Neural cell (in vitro differentiated cells): ENCODE data around the gene DNAJC5.

Experiments
- CTCF ChIP-seq: fragments of 450-650 bp; IDR thresholded peaks from 2 replicates; pipeline ENCODE4 v1.5.1; 2014; ENCODE audit warnings: antibody characterized with exemption, mild to moderate bottlenecking, moderate library complexity; ENCODE audit not compliant: poor library complexity, severe bottlenecking
- EP300 ChIP-seq: fragments of 450-650 bp; conservative IDR thresholded peaks from 2 replicates; pipeline ENCODE4 v1.6.1; 2014; ENCODE audit warnings: antibody characterized with exemption, mild to moderate bottlenecking, moderate library complexity; ENCODE audit not compliant: poor library complexity, severe bottlenecking
- EZH2 ChIP-seq: fragments of 200-600, 300-800 bp; shearing (Covaris generic), sonication (generic); IDR thresholded peaks from 2 replicates; pipeline ENCODE4 v1.6.1; 2014; ENCODE audit warnings: antibody characterized with exemption, low read length, borderline replicate concordance, mild to moderate bottlenecking; ENCODE audit not compliant: insufficient read depth, poor library complexity, severe bottlenecking
- MXI1 ChIP-seq: fragments of 450-650 bp; conservative IDR thresholded peaks from 2 replicates; pipeline ENCODE4 v1.6.1; 2014; ENCODE audit warnings: antibody characterized with exemption, mild to moderate bottlenecking; ENCODE audit not compliant: poor library complexity, severe bottlenecking
- RAD21 ChIP-seq: fragments of 450-650 bp; conservative IDR thresholded peaks from 2 replicates; pipeline ENCODE4 v1.6.1; 2014; ENCODE audit warnings: antibody characterized with exemption, mild to moderate bottlenecking, moderate library complexity
- REST ChIP-seq: IDR thresholded peaks from 2 replicates; pipeline ENCODE4 v1.6.1; 2012; ENCODE audit warnings: borderline replicate concordance
- SMC3 ChIP-seq: fragments of 450-650 bp; conservative IDR thresholded peaks from 2 replicates; pipeline ENCODE4 v1.6.1; 2014; ENCODE audit warnings: antibody characterized with exemption, mild to moderate bottlenecking, moderate library complexity; ENCODE audit not compliant: poor library complexity
- TAF1 ChIP-seq: IDR thresholded peaks from 2 replicates; pipeline ENCODE4 v1.6.1; 2012; ENCODE audit warnings: low read depth

GRCh38 chr20:63942969-63943807, 48.3 kb downstream of the DNAJC5 start:
- TF ChIP-seq EZH2 (no peak), EP300 (no peak), CTCF (no peak), RAD21 (no peak), MXI1 (no peak), SMC3 (no peak), REST (no peak), TAF1 (no peak)
